Ishikawa (cell line): Measurements from ENCODE around the gene SLC5A10.

Source experiments
- CEBPB ChIP-seq: IDR thresholded peaks from 2 replicates; pipeline ENCODE4 v1.6.1; 2012
- CREB1 ChIP-seq: IDR thresholded peaks from 2 replicates; pipeline ENCODE4 v1.6.1; 2012; ENCODE audit warnings: low read depth
- EGR1 ChIP-seq: IDR thresholded peaks from 2 replicates; pipeline ENCODE4 v1.6.1; 2012
- EP300 ChIP-seq: IDR thresholded peaks from 2 replicates; pipeline ENCODE4 v1.6.1; 2012; ENCODE audit warnings: borderline replicate concordance
- FOXM1 ChIP-seq: IDR thresholded peaks from 2 replicates; pipeline ENCODE4 v1.6.1; 2012; ENCODE audit warnings: low read depth, borderline replicate concordance
- MAX ChIP-seq: IDR thresholded peaks from 2 replicates; pipeline ENCODE4 v1.6.1; 2012
- NFIC ChIP-seq: IDR thresholded peaks from 2 replicates; pipeline ENCODE4 v1.6.1; 2012
- RAD21 ChIP-seq: IDR thresholded peaks from 2 replicates; pipeline ENCODE4 v1.6.1; 2012; ENCODE audit warnings: low read depth
- REST ChIP-seq: IDR thresholded peaks from 2 replicates; pipeline ENCODE4 v1.6.1; 2012; ENCODE audit warnings: low read depth, mild to moderate bottlenecking
- TAF1 ChIP-seq: IDR thresholded peaks from 2 replicates; pipeline ENCODE4 v1.6.1; 2012; ENCODE audit warnings: low read depth, mild to moderate bottlenecking
- TCF12 ChIP-seq: IDR thresholded peaks from 2 replicates; pipeline ENCODE4 v1.6.1; 2012; ENCODE audit warnings: low read depth
- TEAD4 ChIP-seq: IDR thresholded peaks from 2 replicates; pipeline ENCODE4 v1.6.1; 2012
- USF1 ChIP-seq: IDR thresholded peaks from 2 replicates; pipeline ENCODE4 v1.6.1; 2012
- YY1 ChIP-seq: IDR thresholded peaks from 2 replicates; pipeline ENCODE4 v1.6.1; 2012; ENCODE audit warnings: low read depth
- ZBTB7A ChIP-seq: IDR thresholded peaks from 2 replicates; pipeline ENCODE4 v1.6.1; 2012; ENCODE audit warnings: low read depth

The SLC5A10 gene

GRCh38 chr17:18964550-18964949 is 12.6 kb downstream of the SLC5A10 start:
- no peak for TF ChIP-seq CEBPB
- no peak for TF ChIP-seq EP300
- TF ChIP-seq TAF1 = no peak
- TF ChIP-seq CREB1 = no peak
- TF ChIP-seq ZBTB7A = no peak
- TF ChIP-seq MAX = no peak
- TF ChIP-seq YY1 = no peak
- no peak for TF ChIP-seq REST
- no peak for TF ChIP-seq USF1
- no peak for TF ChIP-seq TEAD4
- no peak for TF ChIP-seq RAD21
- TF ChIP-seq EGR1 = no peak
- TF ChIP-seq FOXM1 = no peak
- TF ChIP-seq TCF12 = no peak
- no peak for TF ChIP-seq NFIC

GRCh38 chr17:18965530-18966236 is 13.7 kb downstream of the SLC5A10 start:
- peak; percentile 29; the same call in 1 of the 2 replicates for TF ChIP-seq EP300
- TF ChIP-seq TEAD4 = no peak
- TF ChIP-seq ZBTB7A = 0 out of 2 replicates have a peak, but pooled peaks have one; percentile 37
- TF ChIP-seq TCF12 = 0 out of 2 replicates have a peak, but pooled peaks have one; percentile 32
- TF ChIP-seq NFIC = peak; percentile 39
- no peak for TF ChIP-seq RAD21

GRCh38 chr17:18966831-18967624 is 15.1 kb downstream of the SLC5A10 start:
- TF ChIP-seq MAX = peak; percentile 41; the same call in 1 of the 2 replicates
- peak; percentile 27; the same call in 1 of the 2 replicates for TF ChIP-seq EP300
- no peak for TF ChIP-seq TAF1

- TF ChIP-seq TAF1 (no peak), TEAD4 (no peak)
These were observed 16.0 kb downstream of the SLC5A10 start for GRCh38 chr17:18967916-18968315.

GRCh38 chr17:18968345-18968744 is 16.4 kb downstream of the SLC5A10 start:
- no peak for TF ChIP-seq TEAD4
- no peak for TF ChIP-seq CEBPB
- no peak for TF ChIP-seq TCF12
- TF ChIP-seq EP300 = no peak
- TF ChIP-seq EGR1 = no peak
- TF ChIP-seq NFIC = no peak
- no peak for TF ChIP-seq YY1
- no peak for TF ChIP-seq MAX
- TF ChIP-seq RAD21 = no peak
- no peak for TF ChIP-seq REST
- no peak for TF ChIP-seq CREB1
- no peak for TF ChIP-seq USF1
